ENCODE measurements around the gene ALDH5A1.

DNA sequence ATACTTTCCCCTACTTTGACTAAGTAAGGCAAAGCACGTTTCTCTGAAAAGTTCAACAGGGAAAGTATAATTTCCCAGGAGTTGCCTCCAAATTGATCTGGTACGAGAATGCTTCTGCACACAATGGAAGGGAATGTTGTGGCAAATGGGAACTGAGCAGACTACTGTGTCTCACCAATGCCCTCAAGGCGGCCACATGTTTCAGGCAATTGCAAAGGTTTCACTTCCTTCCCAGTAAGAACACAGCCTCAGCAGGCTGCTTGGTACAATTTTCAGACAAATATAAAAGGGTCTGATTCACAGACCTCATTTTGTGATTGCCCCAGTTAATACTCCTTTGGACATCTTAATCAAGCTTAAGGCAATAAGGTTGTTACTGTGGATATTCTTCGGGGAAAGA, 80.0 kb downstream of the ALDH5A1 start:
- no peak for TF ChIP-seq RARB (CRISPR knock-in tag; IDR thresholded peaks at IDR 0.05)
- no peak for TF ChIP-seq ZFP30 (CRISPR knock-in tag; IDR thresholded peaks at IDR 0.05)
- TF ChIP-seq ZNF565 (CRISPR knock-in tag; conservative IDR thresholded peaks at IDR 0.05; ENCODE audit: low read depth) = no peak
- TF ChIP-seq, protein P1, sequence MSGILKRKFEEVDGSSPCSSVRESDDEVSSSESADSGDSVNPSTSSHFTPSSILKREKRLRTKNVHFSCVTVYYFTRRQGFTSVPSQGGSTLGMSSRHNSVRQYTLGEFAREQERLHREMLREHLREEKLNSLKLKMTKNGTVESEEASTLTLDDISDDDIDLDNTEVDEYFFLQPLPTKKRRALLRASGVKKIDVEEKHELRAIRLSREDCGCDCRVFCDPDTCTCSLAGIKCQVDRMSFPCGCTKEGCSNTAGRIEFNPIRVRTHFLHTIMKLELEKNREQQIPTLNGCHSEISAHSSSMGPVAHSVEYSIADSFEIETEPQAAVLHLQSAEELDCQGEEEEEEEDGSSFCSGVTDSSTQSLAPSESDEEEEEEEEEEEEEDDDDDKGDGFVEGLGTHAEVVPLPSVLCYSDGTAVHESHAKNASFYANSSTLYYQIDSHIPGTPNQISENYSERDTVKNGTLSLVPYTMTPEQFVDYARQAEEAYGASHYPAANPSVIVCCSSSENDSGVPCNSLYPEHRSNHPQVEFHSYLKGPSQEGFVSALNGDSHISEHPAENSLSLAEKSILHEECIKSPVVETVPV (CRISPR knock-in tag; IDR thresholded peaks at IDR 0.05) = no peak
- TF ChIP-seq ISL1 (CRISPR knock-in tag; IDR thresholded peaks at IDR 0.05) = no peak
- TF ChIP-seq, protein P2, sequence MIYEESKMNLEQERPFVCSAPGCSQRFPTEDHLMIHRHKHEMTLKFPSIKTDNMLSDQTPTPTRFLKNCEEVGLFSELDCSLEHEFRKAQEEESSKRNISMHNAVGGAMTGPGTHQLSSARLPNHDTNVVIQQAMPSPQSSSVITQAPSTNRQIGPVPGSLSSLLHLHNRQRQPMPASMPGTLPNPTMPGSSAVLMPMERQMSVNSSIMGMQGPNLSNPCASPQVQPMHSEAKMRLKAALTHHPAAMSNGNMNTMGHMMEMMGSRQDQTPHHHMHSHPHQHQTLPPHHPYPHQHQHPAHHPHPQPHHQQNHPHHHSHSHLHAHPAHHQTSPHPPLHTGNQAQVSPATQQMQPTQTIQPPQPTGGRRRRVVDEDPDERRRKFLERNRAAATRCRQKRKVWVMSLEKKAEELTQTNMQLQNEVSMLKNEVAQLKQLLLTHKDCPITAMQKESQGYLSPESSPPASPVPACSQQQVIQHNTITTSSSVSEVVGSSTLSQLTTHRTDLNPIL (CRISPR knock-in tag; IDR thresholded peaks at IDR 0.05; ENCODE audit: low read depth) = no peak
- TF ChIP-seq ZFP3 (CRISPR knock-in tag; IDR thresholded peaks at IDR 0.05) = no peak
- no peak for TF ChIP-seq TOX (CRISPR knock-in tag; IDR thresholded peaks at IDR 0.05; ENCODE audit: borderline replicate concordance)
- TF ChIP-seq PPARA (CRISPR knock-in tag; IDR thresholded peaks at IDR 0.05; ENCODE audit: borderline replicate concordance) = no peak
- TF ChIP-seq, protein P3, sequence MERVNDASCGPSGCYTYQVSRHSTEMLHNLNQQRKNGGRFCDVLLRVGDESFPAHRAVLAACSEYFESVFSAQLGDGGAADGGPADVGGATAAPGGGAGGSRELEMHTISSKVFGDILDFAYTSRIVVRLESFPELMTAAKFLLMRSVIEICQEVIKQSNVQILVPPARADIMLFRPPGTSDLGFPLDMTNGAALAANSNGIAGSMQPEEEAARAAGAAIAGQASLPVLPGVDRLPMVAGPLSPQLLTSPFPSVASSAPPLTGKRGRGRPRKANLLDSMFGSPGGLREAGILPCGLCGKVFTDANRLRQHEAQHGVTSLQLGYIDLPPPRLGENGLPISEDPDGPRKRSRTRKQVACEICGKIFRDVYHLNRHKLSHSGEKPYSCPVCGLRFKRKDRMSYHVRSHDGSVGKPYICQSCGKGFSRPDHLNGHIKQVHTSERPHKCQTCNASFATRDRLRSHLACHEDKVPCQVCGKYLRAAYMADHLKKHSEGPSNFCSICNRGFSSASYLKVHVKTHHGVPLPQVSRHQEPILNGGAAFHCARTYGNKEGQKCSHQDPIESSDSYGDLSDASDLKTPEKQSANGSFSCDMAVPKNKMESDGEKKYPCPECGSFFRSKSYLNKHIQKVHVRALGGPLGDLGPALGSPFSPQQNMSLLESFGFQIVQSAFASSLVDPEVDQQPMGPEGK (CRISPR knock-in tag; IDR thresholded peaks at IDR 0.05; ENCODE audit: borderline replicate concordance) = no peak
- no peak for TF ChIP-seq ESRRG (CRISPR knock-in tag; IDR thresholded peaks at IDR 0.05)
- TF ChIP-seq ARNTL (CRISPR knock-in tag; IDR thresholded peaks at IDR 0.05; ENCODE audit: borderline replicate concordance, low read depth) = no peak
- TF ChIP-seq CSDC2 (CRISPR knock-in tag; IDR thresholded peaks at IDR 0.05) = no peak
- no peak for TF ChIP-seq GLIS3 (CRISPR knock-in tag; IDR thresholded peaks at IDR 0.05)

All from SK-N-SH treated with all-trans-retinoic acid at 6 μM for 48 hours (cell line).